AG04450 (cell line): ENCODE measurements around the gene PADI3. TPM values are rescaled to one million over a fixed set of nuclear protein-coding genes. Genes with fewer than 3 reads are reported as not detected.

Experiments used
- CTCF ChIA-PET: fragments of 300-600, 350-600 bp; formaldehyde crosslinking; extraction: SDS; loops from one replicate; lab custom pipeline; 2022; ENCODE audit warnings: antibody characterized with exemption, inconsistent platforms; lab: Charles Lee
- POLR2A ChIA-PET: fragments of 350-600 bp; formaldehyde crosslinking; extraction: SDS; loops from one replicate; lab custom pipeline; 2021; ENCODE audit warnings: antibody characterized with exemption, inconsistent platforms; lab: Yijun Ruan, JAX
- DNase-seq: peaks from one replicate; pipeline ENCODE4 v3.0.0-alpha.2; 2011; ENCODE audit warnings: low read depth, low spot score
- H3K27ac ChIP-seq: one replicate; pipeline ENCODE4 v1.5.1; 2012; ENCODE audit warnings: low read depth, low read length, control low read depth
- H3K27me3 ChIP-seq: one replicate; pipeline ENCODE4 v1.6.0; 2012; ENCODE audit warnings: low read length; ENCODE audit not compliant: control insufficient read depth, insufficient read depth
- H3K4me3 ChIP-seq: 2 replicates; pipeline ENCODE4 v1.5.1; 2011; ENCODE audit warnings: mild to moderate bottlenecking, low read depth, low read length, control low read depth
- H3K9me3 ChIP-seq: 2 replicates; pipeline ENCODE4 v1.5.1; 2012; ENCODE audit warnings: low read length; ENCODE audit not compliant: control insufficient read depth, insufficient read depth
- polyA plus RNA-seq: library from polyadenylated mRNA; depleted of rRNA; stranded (reverse); fragments of >200 nt; gene quantifications from 2 replicates; pipeline ENCODE4 v1.2.3, GENCODE V29; 2011
- TF ChIP-seq, protein P1 (sequence below): IDR thresholded peaks from 2 replicates; pipeline ENCODE4 v1.5.1; 2011; ENCODE audit warnings: low read depth, low read length, control low read depth, inconsistent platforms

The PADI3 gene
- polyA plus RNA-seq, 1 experiment = 0.05 TPM

DNA sequence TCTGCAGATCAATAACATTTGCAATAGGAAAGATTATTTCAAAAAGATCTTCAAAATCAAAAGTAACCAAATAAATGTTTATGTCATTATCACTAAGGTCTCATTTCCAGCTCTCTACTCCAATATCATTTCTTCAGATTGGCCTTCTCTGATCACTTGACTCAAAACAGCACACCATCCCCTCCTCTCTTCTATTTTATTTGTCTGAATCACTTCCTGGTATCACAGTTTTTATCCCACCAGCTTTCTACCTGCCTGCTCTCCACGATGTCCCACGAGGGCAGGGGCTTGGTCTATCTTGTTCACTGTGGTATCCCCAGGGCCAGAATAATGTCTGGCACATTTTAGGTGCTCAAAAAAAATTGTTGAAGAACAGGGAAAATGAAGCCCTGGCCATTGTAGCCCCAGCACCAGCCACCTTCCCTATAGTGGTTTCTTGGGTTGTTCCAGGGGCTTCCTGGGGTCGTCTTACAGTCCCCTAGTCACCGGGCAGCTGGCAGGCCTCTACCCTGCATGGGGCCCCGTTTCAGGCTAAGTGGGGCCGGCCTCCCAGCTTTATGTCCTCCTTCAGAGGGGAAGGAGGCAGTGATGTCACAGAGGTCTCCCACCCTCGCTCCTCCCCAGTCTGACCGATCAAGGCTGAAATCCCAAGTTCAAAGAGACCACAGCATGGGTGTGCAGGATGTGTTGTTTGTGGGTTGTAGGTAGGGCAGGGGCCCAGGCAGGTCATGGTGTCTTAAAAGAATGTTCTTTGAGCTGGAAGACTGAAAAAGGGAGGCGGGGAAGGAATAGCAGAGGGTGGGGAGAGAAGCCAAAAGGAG is 47.5 kb upstream of the PADI3 start:
- DNase-seq = no peak
- H3K27me3 ChIP-seq = no peaks in the 10 kb centered on the region
- no peaks in the 10 kb centered on the region for H3K9me3 ChIP-seq
- no peak overlapping the region for H3K4me3 ChIP-seq
- TF ChIP-seq, protein P1, sequence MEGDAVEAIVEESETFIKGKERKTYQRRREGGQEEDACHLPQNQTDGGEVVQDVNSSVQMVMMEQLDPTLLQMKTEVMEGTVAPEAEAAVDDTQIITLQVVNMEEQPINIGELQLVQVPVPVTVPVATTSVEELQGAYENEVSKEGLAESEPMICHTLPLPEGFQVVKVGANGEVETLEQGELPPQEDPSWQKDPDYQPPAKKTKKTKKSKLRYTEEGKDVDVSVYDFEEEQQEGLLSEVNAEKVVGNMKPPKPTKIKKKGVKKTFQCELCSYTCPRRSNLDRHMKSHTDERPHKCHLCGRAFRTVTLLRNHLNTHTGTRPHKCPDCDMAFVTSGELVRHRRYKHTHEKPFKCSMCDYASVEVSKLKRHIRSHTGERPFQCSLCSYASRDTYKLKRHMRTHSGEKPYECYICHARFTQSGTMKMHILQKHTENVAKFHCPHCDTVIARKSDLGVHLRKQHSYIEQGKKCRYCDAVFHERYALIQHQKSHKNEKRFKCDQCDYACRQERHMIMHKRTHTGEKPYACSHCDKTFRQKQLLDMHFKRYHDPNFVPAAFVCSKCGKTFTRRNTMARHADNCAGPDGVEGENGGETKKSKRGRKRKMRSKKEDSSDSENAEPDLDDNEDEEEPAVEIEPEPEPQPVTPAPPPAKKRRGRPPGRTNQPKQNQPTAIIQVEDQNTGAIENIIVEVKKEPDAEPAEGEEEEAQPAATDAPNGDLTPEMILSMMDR = no peak
- H3K27ac ChIP-seq = no peak overlapping the region
- POLR2A ChIA-PET = no interaction called here
- CTCF ChIA-PET = interaction anchor here (1.0 to 2.6 kb wide), 2 partner anchors 30 to 75 kb away, joined by 3 to 7 read pairs; no protein-coding TSS in a partner anchor

DNA sequence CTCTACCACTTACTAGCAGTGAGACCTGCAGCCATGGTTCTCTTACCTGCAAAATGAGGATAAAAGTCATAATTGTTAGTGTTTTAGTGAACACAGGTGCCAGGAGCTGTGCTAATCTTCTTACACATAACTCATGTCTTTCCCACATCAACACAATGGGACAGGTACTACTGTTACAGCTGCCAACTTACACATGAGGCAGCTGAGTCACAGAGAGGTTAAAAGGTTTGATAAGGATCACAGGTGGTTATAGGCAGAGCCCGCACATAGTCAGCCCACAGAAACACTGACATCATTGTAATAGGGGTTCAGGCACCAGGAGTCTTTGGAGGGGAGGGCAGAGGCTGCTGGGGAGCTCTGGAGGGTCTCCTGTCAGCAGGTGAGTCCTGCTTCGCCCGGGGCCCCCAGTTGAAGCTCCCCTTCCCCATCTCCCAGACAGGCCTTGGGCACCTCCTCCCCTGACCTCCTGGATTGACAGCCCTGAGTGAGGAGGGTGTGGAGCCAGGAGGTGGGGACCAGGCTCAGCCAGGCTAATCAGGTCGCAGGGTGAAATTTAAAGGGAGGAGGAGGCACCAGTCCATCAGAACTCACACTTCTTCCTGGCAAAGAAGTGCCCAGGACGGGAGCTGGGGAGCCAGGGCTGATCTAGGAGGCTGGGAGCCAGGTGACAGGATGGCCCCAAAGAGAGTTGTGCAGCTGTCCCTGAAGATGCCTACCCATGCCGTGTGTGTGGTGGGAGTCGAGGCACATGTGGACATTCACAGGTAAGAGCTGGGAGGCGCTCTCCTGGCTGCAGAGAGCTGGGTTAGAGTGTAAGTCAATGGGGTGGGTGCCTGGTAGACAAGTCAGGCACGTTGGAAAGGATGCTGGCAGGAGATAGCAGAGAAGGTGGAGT is 44.1 kb upstream of the PADI3 start, which contains the start of gene PADI1:
Gene PADI1 (plus strand): TSS at position 583 of the 895 bp plus-strand sequence. CDS start 90 bp downstream, at position 673.
- Histone ChIP-seq H3K27ac (no peak within 1 kb of the TSS), H3K9me3 (no peaks in the 10 kb centered on the region), H3K4me3 (no peak within 1 kb of the TSS), H3K27me3 (no peaks in the 10 kb centered on the region)
- no peak for DNase-seq
- TF ChIP-seq, protein P1 = no peak
- ChIA-PET POLR2A (no interaction called here), CTCF (no interaction called here)

DNA sequence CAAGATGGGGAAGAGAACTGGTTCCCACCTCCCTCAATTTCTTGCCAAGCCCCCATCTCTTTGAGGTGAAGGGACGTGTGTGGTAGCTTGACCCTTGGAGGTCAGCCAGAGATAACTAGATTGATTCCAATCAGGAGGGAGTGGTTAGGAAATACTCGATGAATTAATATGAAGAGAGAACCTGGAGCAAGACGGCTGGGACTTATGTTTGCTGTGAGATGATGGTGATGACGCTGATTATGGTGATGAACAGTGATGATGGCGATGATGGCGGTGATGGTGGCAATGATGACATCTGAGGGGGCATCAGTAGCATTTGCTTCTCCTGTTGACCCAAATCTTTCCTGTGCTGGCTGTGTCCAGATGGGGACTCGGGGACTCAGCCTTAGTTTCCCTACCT is 43.2 kb upstream of the PADI3 start:
- H3K9me3 ChIP-seq = no peaks in the 10 kb centered on the region
- POLR2A ChIA-PET = no interaction called here
- CTCF ChIA-PET = no interaction called here
- no peak overlapping the region for H3K27ac ChIP-seq
- no peak overlapping the region for H3K4me3 ChIP-seq
- DNase-seq = no peak
- TF ChIP-seq, protein P1 = no peak
- no peaks in the 10 kb centered on the region for H3K27me3 ChIP-seq

DNA sequence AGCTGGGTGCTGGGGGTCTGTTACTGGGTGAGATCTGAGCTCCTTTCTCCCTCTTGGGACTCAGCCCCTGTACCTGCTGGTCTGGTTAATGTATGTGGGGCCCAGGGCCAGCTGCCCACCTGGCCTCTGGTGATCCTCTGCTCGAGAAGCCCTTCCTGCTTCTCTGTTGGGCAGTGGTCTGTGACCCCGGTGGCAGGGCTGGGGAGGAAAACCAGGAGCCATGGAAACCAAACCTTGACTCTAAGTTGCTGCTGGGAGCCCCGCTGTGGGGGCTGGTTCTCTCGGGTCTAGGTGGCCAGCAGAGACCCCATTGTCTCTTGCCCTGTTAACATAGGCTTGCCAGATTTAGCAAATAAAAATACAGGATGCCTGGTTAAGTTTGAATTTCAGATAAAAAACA is 42.7 kb upstream of the PADI3 start:
- H3K4me3 ChIP-seq = no peak overlapping the region
- H3K27me3 ChIP-seq = no peaks in the 10 kb centered on the region
- ChIA-PET CTCF (interaction anchor here (0.6 kb wide), 1 partner anchor 553 kb away, joined by 6 read pairs; no protein-coding TSS in a partner anchor), POLR2A (no interaction called here)
- no peaks in the 10 kb centered on the region for H3K9me3 ChIP-seq
- H3K27ac ChIP-seq = no peak overlapping the region
- DNase-seq = no peak
- TF ChIP-seq, protein P1 = no peak
